Middle frontal gyrus (tissue), 1 donor: ENCODE data around the gene WDR35.

Source experiments
- DNase-seq: peaks from one replicate; pipeline ENCODE4 v3.0.0-alpha.2; 2015; ENCODE audit warnings: low spot score; ENCODE audit errors: extremely low spot score

Gene WDR35

GRCh38 chr2:20011276-20012031, 21.5 kb upstream of the WDR35 start:
- no peak for DNase-seq

DNA sequence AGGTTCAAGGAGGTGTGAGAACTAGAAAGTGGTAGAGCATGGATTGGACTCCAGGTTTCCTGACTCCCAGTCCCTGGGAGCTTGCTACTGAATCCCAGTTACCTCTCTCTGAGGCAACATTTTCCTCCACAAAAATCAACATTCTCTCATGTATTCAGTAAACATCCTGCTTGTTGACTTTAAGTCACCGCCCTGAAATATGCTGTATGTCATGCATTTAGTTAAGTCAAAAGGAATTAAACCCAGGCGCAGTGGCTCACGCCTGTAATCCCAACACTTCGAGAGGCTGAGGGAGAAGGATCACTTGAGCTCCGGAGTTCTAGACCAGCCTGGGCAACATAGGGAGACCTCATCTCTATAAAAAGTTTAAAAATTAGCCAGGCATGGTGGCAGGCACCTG, 18.8 kb upstream of the WDR35 start:
- no peak for DNase-seq

GRCh38 chr2:20005891-20006470, 16.1 kb upstream of the WDR35 start:
- no peak for DNase-seq

- no peak for DNase-seq
Observed at GRCh38 chr2:20005067-20005627, 15.2 kb upstream of the WDR35 start.

DNA sequence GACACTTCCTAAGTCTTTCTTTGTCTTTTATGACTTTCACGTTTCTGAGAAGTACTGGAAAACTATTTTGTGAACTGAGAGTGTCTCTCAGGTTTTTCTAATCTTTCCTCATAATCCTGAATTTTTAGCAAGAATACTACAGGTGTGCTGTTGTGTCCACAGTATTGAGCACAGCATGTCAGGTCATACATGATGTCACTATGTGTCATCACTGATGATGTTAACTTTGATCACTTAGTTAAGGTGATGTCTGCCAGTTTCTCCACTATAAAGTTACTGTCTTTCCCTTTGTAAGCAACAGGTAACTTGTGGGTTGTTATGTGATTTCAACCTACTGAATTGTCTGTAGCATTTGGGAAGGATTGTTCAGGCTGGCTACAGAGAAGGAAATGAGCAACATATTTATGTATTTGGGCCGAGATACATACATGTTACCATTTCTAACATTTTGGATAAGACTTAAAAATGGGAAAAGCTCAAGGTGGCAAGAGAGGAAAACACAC, 11.5 kb upstream of the WDR35 start:
- no peak for DNase-seq

- no peak for DNase-seq
Observed at GRCh38 chr2:19993731-19994130, 3.8 kb upstream of the WDR35 start.

GRCh38 chr2:19991895-19992294, 2.0 kb upstream of the WDR35 start:
- DNase-seq, result no peak

DNA sequence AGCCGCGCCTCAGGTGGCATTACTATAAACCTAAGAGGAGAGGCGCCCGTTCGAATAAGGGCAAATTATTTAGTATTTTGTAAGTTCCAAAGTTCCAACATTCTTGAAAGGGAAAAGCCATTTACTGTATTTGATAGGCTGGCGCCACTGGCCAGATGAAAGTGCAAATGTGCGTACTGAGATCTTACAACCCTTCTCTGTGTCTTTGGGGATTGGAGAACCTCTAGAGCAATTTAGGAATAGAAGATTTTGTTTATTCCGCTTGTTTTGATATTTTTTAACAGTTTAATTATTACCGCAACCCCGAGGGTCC, 467 bp upstream of the WDR35 start:
- DNase-seq, result no peak

- no peak for DNase-seq
Observed at GRCh38 chr2:19989342-19989666, 601 bp downstream of the WDR35 start.

DNA sequence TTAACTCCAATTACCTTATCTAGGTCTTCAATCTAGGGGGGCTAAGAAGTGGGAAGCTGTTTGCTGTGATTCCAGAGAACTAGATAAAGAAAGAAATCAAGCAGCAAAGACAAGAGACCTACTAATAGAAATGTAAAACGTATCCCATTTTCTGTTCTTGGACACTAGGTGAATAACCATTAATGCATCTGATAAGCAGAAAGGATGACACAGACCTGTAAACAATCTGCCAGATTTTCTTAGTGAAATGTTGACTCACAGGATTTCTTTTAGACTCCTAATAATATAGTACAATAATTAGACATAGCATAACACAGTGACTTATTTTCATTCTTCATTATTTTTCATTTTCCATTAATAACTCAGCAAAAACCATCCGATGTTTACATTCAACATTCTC, 1.3 kb downstream of the WDR35 start:
- no peak for DNase-seq

DNA sequence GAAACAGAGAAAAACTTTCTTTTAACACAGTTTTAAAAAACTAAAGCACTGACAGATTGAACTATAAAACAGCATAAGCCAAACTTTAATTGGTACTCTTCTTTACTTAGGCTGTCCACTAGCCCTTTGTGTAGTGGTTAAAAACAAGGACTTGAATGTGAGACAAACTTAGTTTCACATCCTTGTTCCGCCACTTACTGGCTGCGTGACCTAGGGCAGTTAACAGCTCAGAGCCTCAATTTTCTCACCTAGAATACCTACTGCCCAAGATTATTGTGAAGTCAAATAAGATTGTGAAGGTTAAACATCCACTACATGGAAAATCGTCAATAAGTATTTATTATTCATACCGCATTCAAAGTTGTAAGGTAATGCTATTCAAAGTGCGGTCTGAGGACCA, 2.0 kb downstream of the WDR35 start:
- no peak for DNase-seq

- no peak for DNase-seq
Observed at GRCh38 chr2:19982268-19982667, 7.6 kb downstream of the WDR35 start.

DNA sequence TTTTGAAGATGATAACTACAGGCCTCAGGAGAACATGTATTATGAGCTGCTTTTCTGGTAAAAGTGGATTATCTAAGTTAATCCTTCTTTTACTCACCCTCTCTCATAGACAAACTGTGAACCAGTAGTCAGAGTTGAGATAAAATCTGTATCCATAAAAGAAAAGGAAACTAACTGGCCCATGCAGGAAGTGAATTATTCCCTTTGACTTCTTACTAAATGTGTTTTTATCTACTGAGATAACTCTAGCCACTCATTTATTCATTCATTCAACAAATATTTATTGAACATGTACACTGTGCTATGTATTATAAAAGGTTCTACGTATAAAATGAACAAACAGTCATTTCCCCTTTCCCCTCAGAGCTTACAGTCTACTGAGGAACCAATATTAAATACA, 10.0 kb downstream of the WDR35 start:
- DNase-seq, result no peak

- DNase-seq, result no peak
Observed at GRCh38 chr2:19973466-19973865, 16.4 kb downstream of the WDR35 start.

GRCh38 chr2:19971691-19972090, 18.2 kb downstream of the WDR35 start:
- no peak for DNase-seq

- DNase-seq, result no peak
Observed at GRCh38 chr2:19963386-19963785, 26.5 kb downstream of the WDR35 start.

DNA sequence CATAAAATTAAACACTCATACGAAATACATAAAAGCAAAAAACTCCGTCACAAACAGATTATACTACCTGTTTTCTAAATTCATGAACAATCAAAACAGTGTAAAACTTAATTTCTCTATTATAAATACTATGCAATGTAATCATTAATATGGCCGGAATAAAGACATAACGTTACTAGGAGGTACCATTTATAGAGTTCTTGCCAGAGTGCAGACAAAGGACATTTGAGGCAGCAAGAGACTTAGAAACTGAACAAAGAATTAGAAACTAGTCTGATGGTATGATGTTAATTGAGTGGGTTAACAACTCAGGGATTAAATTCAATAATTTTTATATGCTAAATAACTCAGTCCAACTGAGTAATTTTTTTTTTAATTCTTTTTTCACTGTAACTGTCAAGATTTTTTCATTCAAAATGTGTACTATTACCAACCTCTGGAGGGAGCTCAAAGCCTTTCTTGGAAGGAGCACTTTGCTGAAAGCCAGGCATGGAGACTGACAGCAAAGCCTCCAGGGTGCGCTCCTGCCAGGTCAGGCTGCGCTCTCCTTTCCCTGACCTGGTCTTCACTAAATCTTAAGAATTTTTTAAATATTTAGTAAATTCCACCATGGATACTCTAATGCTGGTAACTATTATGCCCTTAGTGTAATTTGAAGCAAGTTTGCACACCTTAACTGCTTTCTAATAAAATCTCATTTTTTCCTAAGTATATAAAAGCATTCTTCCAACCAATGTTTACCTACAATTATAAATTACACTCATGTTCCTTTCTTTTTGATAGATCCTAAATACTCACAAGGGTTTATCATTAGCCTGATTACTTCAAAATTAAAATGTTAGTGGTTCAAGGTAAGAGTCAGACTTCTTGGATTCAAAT, 34.1 kb downstream of the WDR35 start:
- peak; percentile 49 for DNase-seq

DNA sequence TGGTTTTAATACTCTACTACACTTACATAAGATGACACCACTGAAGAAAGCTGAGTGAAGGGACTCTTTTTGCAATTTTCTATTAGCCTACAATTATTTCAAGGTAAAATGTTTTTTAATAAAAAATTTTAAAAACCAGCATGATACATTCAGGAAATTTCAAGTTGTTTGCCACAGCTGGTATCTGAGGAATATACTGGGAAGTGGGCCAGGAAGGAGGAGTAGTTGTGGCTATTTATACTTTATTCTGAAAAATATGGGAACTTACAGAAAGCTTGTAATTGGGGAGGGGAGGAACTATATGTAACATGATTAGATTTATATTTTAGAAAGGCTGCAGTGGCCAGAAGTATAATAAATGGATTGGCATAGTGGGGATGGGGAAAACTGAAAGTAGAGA, 40.8 kb downstream of the WDR35 start:
- no peak for DNase-seq

DNA sequence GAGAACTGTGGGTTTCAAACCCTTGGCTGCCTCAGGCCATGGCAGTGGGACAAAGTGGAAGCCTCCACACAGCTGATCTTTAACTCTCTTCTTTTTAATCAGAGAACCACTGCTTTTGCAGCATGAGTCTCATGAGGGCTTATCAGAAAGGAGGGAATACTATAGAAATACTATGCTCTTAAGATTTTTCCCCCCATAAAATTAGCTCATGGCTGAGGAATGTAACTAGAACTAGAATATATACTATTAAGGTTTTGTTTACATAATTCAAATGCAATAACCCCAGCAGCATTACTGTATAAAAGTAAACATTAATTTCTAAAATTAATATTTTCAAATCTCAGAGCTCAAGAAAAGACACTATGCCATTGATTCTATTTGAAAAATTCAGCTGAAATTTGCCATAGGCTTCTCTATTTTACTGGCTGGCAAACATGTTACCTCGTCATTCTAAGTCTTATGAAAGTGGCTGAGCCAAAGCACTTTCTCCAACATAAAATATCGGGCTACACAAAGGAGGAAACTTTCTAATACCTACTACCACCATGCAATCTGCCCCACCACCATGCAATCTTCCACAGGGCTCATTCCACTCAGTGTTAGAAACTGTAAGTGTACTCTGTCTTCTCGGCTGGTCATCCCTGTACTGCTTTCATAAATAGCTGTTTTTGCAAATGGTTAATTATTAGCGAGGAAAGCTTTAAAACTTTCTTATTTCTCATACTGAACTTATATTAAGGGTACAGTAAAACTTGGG, 42.5 kb downstream of the WDR35 start:
- no peak for DNase-seq

DNA sequence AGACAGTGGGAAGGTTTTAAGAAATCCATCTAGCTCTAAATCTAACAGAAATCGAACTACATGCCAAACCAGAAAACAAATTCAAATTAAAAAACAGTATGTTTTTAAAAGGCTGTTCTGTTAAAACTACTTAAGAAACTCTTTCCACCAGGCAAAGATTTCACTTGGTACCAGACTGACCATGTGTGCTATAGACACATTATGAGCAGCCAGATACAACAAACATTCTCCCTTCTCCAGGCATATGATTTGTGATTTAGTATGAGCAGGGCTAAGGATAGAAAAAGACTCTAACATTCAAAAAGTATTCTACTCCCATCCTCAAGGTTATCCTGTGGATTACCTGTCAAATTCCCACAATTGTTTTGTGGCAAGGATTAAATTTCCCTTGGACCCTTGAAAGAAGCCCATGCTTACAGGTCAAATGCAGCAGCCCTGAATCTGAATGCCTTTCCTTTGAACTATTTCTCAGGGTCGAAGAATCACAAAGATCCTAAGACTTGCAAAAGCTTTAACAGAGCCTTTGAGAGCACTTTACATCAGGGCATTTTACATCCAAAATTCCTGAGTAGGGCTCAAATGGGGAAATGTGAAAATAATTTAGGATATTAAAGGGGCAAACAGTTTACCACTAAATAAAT, 45.6 kb downstream of the WDR35 start:
- DNase-seq, result no peak

DNA sequence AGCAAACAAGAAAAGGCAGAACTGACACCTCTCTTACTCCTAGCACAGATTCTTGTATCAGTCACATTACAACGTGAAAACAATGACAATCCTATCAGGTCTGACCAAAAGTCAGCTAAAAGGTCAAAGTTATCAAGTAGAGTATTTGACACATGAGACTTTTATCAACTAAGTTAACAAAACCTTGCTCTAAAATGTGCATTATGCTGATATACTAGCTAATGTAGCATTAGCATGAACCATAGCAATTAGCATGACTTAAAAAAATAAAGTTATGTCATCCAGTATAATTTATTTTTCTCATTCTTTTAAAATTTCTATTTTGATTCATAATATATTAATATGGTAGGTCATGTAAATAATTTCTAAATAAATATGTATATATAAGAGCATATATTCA, 46.7 kb downstream of the WDR35 start:
- no peak for DNase-seq
